GM18517 (cell line): ENCODE data around the gene CUL9.

ENCODE experiments used
- ATAC-seq: cut with Tn5 transposase; IDR thresholded peaks from one replicate; pipeline ENCODE4 v1.9.1; 2021; ENCODE audit warnings: mild to moderate bottlenecking, moderate library complexity; ENCODE audit not compliant: unreplicated experiment

CUL9 gene

GRCh38 chr6:43269273-43270007 is 87.4 kb downstream of the CUL9 start:
- no peak for ATAC-seq

DNA sequence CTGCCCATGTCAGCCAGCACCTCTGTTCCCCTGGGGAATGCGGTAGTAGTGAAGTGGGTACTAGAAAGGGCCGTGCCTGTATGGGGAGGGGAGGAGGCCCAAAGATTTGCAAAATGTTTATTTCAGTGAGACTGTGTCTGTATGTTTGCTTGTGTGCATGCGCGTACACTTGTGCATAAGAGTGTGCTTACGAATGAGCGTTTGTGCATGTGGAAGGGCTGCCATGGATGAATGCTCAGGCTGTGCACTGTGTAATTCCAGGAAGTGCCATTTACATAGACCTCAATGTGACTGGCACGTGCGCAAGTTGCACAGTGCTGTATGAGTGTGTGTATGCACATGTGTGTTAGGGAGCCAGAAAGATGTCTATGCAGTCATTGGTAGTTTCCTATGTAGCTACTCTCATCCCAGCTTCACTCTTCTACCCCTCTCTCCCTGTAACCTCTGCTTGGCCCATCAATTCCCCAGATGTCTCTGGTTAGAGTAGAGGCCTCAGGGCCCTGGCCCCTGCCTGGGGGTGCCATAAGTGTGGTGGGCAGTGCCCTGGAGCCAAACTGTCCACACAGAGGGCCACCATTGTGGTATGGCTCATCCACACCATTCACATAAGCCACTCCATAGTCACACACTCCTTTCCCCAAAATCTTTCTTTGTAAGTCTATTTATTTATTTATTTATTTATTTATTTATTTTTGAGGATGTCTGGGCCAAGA is 89.3 kb downstream of the CUL9 start:
- no peak for ATAC-seq

DNA sequence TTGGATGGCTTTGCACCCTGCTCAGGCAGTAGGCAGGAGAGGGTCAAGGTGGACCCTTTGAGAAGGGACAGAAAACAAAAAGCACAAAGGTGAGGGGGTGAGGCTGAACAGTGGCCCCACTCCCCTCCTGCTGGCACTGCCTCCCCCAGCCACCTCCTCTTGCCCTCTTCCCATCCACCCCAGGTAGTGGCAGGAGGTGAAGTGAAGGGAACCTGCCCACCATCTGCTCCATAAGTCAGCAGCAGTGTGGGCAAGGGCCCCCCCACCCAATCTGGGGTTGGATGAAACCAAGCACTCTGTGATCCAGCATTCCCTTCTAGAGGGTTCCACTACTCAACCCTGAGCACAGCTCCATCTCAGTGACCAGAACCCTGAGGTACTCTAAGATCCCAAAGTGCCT is 89.9 kb downstream of the CUL9 start:
- no peak for ATAC-seq

DNA sequence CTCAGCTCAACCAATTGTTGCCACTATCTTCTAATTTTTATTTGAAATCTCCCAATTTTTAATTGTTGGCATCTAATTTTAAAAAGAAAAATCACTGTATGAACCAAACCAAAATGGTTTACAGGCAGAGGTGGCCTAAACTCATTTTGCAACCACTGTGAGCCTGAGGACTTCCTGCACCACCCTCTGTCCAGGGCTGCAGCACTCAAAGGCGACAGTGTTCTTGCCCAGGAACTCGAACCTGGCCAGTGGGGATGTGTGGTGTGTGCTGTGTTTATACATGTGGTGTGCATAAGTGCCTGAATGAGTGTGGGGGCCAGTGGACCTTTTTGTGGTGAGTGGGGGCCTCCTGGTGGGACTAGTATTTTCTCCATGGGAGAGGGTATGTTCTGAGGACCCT is 91.7 kb downstream of the CUL9 start:
- ATAC-seq, result no peak
